ENCODE results near the gene DNAH7.
"Not testable (repeated sequence)": the region's sequence is repeated elsewhere in the genome, so short reads cannot be mapped to it uniquely, and the experiment has no call there.

DNA sequence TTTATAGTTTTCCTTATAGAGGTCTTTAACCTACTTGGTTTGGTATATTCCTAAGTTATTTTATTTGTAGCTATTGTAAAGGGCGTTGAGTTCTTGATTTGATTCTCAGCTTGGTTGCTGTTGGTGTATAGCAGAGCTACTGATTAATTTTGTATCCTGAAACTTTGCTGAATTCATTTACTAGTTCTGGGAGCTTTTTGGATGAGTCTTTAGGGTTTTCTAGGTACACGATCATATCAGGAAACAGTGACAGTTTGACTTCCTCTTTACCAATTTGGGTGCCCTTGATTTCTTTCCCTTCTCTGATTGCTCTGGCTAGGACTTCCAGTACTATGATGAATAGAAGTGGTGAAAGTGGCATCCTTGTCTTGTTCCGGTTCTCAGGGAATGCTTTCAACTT lies 376.1 kb downstream of the DNAH7 start:
- TF ChIP-seq ZNF146 (CRISPR knock-in tag; IDR thresholded peaks at IDR 0.05; ENCODE audit: unreplicated experiment); SRF (CRISPR knock-in tag; IDR thresholded peaks at IDR 0.05); POLR2A (conservative IDR thresholded peaks at IDR 0.05): not testable (repeated sequence)

All from K562 (cell line).